HL-60 (cell line): Measurements from ENCODE around the gene GFRA1.

Experiments used
- DNase-seq, 2 experiments: peaks; one replicate each; pipeline ENCODE4 v3.0.0-alpha.2; 2010 to 2020; ENCODE audit warnings: low read depth in 1 of 2, low spot score in 1 of 2
- H3K27ac ChIP-seq: fragments of 250-450 bp; sonication (Bioruptor Pico); replicated peaks from 2 replicates; pipeline ENCODE4 v1.5.1; 2020; ENCODE audit warnings: mild to moderate bottlenecking, moderate library complexity
- H3K27me3 ChIP-seq: fragments of 250-450 bp; sonication (Bioruptor Pico); 2 replicates; pipeline ENCODE4 v1.5.1; 2021; ENCODE audit warnings: mild to moderate bottlenecking, moderate library complexity; ENCODE audit not compliant: insufficient read depth, poor library complexity, severe bottlenecking
- H3K4me3 ChIP-seq: replicated peaks from 2 replicates; pipeline ENCODE4 v1.5.1; 2011; ENCODE audit warnings: mild to moderate bottlenecking, control low read depth, low read length; ENCODE audit not compliant: insufficient read depth
- GABPA ChIP-seq: IDR thresholded peaks from 2 replicates; pipeline ENCODE4 v1.6.1; 2012; ENCODE audit warnings: low read depth
- POLR2AphosphoS5 ChIP-seq: IDR thresholded peaks from 2 replicates; pipeline ENCODE4 v1.6.1; 2012; ENCODE audit warnings: low read depth
- REST ChIP-seq: IDR thresholded peaks from 2 replicates; pipeline ENCODE4 v1.6.1; 2012; ENCODE audit warnings: low read depth; ENCODE audit not compliant: insufficient replicate concordance
- SPI1 ChIP-seq: IDR thresholded peaks from 2 replicates; pipeline ENCODE4 v1.6.1; 2012; ENCODE audit warnings: low read depth, mild to moderate bottlenecking, borderline replicate concordance
- TF ChIP-seq, protein P1 (sequence below): IDR thresholded peaks from one replicate; pipeline ENCODE4 v1.5.1; 2011; ENCODE audit warnings: low read length, control low read depth, inconsistent platforms; ENCODE audit not compliant: insufficient read depth

The GFRA1 gene

DNA sequence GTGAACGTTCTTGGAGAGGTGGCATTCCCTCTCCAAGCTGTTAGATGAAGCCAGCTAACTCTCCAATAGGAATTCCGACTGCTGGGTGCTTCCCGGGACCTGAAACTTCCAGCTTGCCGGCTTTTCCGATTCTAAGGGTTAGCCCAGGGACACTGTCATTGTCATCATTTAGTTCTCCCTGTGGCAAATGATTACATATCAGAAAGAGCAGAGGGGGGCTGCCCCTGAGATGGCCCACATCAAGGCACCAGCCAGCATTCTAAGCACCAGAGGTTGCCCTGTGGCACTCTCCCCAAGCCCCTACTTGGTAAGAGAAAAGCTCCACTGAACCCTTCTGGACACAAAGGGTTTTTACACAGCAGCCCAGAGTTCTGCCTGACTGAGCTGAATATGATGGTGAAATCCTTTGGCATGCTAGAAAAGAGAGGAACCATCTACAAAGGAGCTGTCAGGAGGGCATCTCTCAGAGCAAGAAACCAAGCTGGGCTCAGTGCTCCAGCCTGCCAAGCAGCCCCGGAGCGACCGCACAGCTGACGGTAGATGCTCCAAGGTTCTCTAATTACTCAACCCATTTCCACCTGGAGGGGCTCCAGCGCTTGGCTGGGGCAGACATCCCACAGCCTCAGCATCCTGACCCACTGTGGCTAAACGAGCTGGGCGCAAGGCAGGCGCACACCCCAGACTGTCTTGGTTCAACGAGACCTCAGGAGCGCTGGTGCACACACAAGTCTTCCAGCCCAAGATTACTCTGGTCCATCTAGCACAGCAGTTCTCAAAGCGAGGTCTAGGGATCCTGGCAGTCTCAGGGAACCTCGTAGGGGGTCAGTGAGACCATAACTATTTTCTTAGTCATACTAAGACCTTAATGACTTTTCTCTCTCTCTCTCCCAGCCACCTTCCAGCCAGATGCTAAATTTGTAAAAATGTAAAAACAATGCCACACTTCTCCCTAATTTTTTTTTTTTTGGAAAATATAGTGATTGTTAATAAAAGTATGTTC, 160.5 kb downstream of the GFRA1 start:
- H3K27me3 ChIP-seq = no peaks in the 10 kb centered on the region
- DNase-seq = no peak
- no peak overlapping the region for H3K4me3 ChIP-seq
- H3K27ac ChIP-seq = no peak overlapping the region
- no peak for TF ChIP-seq REST
- TF ChIP-seq, protein P1, sequence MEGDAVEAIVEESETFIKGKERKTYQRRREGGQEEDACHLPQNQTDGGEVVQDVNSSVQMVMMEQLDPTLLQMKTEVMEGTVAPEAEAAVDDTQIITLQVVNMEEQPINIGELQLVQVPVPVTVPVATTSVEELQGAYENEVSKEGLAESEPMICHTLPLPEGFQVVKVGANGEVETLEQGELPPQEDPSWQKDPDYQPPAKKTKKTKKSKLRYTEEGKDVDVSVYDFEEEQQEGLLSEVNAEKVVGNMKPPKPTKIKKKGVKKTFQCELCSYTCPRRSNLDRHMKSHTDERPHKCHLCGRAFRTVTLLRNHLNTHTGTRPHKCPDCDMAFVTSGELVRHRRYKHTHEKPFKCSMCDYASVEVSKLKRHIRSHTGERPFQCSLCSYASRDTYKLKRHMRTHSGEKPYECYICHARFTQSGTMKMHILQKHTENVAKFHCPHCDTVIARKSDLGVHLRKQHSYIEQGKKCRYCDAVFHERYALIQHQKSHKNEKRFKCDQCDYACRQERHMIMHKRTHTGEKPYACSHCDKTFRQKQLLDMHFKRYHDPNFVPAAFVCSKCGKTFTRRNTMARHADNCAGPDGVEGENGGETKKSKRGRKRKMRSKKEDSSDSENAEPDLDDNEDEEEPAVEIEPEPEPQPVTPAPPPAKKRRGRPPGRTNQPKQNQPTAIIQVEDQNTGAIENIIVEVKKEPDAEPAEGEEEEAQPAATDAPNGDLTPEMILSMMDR = no peak
- TF ChIP-seq SPI1 = no peak
- no peak for TF ChIP-seq POLR2AphosphoS5

DNA sequence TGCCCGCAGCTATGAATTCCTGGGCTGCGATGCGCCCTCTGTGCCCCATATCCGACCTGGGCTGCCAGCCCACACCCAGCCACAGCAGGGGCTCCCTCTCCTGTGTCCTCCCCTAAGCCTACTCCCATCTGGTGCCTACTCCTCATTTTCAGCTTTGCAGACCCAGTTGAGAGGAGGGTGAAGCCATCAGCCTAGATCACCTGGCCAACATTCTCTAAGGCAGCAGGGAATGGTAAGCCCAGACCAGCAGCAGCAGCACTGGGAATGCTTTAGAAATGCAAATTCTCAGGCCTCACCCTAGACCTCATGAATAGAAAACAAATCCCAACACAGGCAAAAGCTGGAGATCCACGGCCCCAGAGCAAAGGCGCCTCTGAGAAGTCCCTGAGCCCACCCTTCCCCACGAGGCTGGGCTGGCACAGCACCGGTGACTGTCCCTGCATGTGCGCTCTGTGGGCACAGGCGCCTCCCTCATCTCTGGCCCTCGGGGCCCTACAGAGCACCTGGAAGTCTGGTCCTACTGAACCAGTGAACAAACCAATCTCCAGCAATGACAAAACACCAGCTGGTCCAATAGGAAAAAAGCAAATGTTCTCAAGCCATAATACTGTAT, 161.4 kb downstream of the GFRA1 start:
- DNase-seq = no peak

More for the DNA sequence above, 161.4 kb downstream of the GFRA1 start:
- TF ChIP-seq, protein P1 = no peak
- TF ChIP-seq GABPA = no peak
- TF ChIP-seq SPI1 = no peak
- no peak for TF ChIP-seq REST
- TF ChIP-seq POLR2AphosphoS5 = no peak
- Histone ChIP-seq H3K27ac (no peak overlapping the region), H3K27me3 (no peaks in the 10 kb centered on the region), H3K4me3 (no peak overlapping the region)
